ENCODE results near the gene ARID1B. TPM values are rescaled to one million over a fixed set of nuclear protein-coding genes. Genes with fewer than 3 reads are reported as not detected.
A peak's percentile ranks its signal among the peaks of the same experiment; 100 is the strongest.

Gene ARID1B
- total RNA-seq, 1 experiment from 2014 or later: 13.9 TPM

- H3K27me3 ChIP-seq (replicated peaks): no peaks in the 10 kb centered on the region
- no peak overlapping the region for H3K27ac ChIP-seq
- no peak overlapping the region for H3K4me3 ChIP-seq
- DNase-seq (ENCODE audit: low read depth in 1 of 2, low spot score in 2 of 2): peak in 1 of 2 experiments; percentile 67
- no peaks in the 10 kb centered on the region for H3K9me3 ChIP-seq (replicated peaks)
- H3K36me3 ChIP-seq: no peaks in the 10 kb centered on the region
- 0 out of 2 replicates have a peak, but pooled peaks cover 3% of the 10 kb centered on the region for H3K4me1 ChIP-seq (replicated peaks)
These were observed 16.8 kb upstream of the ARID1B start for GRCh38 chr6:156760377-156760776.

DNA sequence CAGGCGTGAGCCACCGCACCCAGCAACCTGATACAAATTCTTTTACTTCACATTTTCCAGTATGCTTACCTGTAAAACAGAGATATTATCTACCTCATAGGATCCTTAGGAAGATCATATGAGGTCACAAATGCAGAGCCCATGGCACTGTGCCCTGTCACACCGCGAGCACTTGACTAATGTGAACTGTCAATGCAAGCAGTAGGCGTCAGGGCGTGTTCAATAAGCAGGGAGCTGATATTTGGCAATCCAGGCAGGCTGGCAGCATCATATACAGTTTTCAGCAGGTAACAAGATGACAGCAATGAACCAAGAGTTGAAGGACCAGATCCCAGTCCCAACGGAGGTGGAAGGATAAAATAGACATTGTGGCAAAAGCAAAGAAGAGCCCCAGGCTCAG lies 14.6 kb upstream of the ARID1B start:
- peaks cover 5% of the 10 kb centered on the region; the same call in 1 of the 2 replicates for H3K4me1 ChIP-seq (replicated peaks)
- H3K4me3 ChIP-seq: no peak overlapping the region
- no peaks in the 10 kb centered on the region for H3K36me3 ChIP-seq
- DNase-seq (ENCODE audit: low read depth in 1 of 2, low spot score in 2 of 2): no peak
- no peaks in the 10 kb centered on the region for H3K9me3 ChIP-seq (replicated peaks)
- no peak overlapping the region for H3K27ac ChIP-seq
- no peaks in the 10 kb centered on the region for H3K27me3 ChIP-seq (replicated peaks)

DNA sequence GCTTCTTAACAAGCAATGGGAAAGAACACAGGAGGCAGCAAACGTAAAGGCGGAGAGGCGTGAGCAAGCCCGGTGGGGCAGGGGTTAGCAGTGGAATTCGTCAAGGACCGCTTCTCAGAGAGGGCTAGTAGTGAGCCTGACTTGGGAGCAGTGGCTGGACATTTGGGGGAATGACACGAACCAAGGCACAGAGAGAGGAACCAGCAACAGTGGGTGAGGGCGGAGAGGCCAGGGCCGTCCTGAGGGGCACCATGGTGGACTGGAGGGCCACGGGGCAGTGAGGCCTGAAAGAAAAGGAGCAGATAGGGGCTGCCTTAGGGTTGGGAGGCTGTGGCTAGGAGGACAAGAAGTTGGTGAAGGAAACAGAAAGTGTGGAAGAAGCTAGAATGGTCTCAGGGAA lies 12.1 kb upstream of the ARID1B start:
- DNase-seq (ENCODE audit: low read depth in 1 of 2, low spot score in 2 of 2): no peak
- Histone ChIP-seq H3K4me3 (no peak overlapping the region), H3K36me3 (no peaks in the 10 kb centered on the region), H3K4me1 (replicated peaks) (peaks cover 12% of the 10 kb centered on the region), H3K27me3 (replicated peaks) (no peaks in the 10 kb centered on the region), H3K9me3 (replicated peaks) (no peaks in the 10 kb centered on the region), H3K27ac (no peak overlapping the region)

DNA sequence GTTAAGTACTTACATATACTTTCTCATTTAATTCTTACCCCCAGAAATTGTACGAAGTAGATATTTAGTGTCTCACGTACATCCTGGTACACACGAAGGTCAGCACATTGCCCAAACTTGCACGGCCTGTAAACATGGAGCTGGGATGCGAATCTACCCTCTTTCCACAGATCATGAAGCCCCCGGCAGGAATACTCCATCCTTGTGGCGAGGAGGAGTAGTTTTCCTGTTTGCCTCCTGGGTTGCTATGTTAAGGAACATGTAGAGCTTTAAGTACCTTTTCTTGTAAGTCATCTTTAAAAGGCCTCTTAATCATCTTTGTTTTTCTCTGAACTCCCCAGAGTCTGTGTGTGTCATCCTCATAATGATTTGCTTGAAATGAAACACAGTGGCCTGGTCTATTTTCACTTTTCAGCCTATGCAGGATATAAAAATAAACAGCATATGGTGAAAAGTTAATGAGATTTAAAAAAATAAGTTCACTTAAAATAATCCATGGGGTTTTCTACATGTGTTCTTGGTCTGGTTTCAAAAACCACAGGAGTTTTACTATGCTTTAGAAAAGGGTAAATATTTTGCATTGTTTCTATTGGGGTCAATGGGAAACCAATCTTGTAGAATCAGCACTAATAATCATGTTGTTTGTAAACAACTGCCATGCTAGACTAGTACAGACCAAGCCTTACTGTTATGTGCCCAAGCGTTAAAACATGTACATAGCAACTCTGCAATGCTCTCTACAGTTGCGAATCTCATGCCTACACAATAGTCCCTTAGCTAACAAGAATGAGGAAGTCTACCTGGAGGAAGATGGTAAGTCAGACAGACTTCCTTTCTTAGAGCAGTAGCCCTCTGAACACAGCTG lies 9.3 kb upstream of the ARID1B start:
- DNase-seq (ENCODE audit: low read depth in 1 of 2, low spot score in 2 of 2): peak in 1 of 2 experiments; percentile 40
- Histone ChIP-seq H3K9me3 (replicated peaks) (no peaks in the 10 kb centered on the region), H3K36me3 (no peaks in the 10 kb centered on the region), H3K4me1 (replicated peaks) (peaks cover 10% of the 10 kb centered on the region), H3K4me3 (no peak overlapping the region), H3K27me3 (replicated peaks) (no peaks in the 10 kb centered on the region), H3K27ac (no peak overlapping the region)

- Histone ChIP-seq H3K4me1 (replicated peaks) (peaks cover 28% of the 10 kb centered on the region), H3K27me3 (replicated peaks) (no peaks in the 10 kb centered on the region), H3K4me3 (no peak overlapping the region), H3K9me3 (replicated peaks) (no peaks in the 10 kb centered on the region), H3K36me3 (no peaks in the 10 kb centered on the region), H3K27ac (no peak overlapping the region)
- DNase-seq (ENCODE audit: low read depth in 1 of 2, low spot score in 2 of 2): no peak
These were observed 6.1 kb upstream of the ARID1B start for GRCh38 chr6:156771047-156771446.

GRCh38 chr6:156771761-156772160 lies 5.4 kb upstream of the ARID1B start:
- Histone ChIP-seq H3K27ac (no peak overlapping the region), H3K4me1 (replicated peaks) (peaks cover 33% of the 10 kb centered on the region), H3K9me3 (replicated peaks) (no peaks in the 10 kb centered on the region), H3K27me3 (replicated peaks) (no peaks in the 10 kb centered on the region), H3K36me3 (no peaks in the 10 kb centered on the region), H3K4me3 (no peak overlapping the region)
- DNase-seq (ENCODE audit: low read depth in 1 of 2, low spot score in 2 of 2): no peak

- no peak for DNase-seq (ENCODE audit: low read depth in 1 of 2, low spot score in 2 of 2)
- peaks cover 23% of the 10 kb centered on the region for H3K4me1 ChIP-seq (replicated peaks)
- H3K9me3 ChIP-seq (replicated peaks): no peaks in the 10 kb centered on the region
- peaks cover 6% of the 10 kb centered on the region for H3K36me3 ChIP-seq
- no peak overlapping the region for H3K27ac ChIP-seq
- no peaks in the 10 kb centered on the region for H3K27me3 ChIP-seq (replicated peaks)
- no peak overlapping the region for H3K4me3 ChIP-seq
These were observed 3.7 kb upstream of the ARID1B start for GRCh38 chr6:156773476-156773875.

- peaks cover 11% of the 10 kb centered on the region for H3K36me3 ChIP-seq
- no peak overlapping the region for H3K4me3 ChIP-seq
- no peaks in the 10 kb centered on the region for H3K9me3 ChIP-seq (replicated peaks)
- no peaks in the 10 kb centered on the region for H3K27me3 ChIP-seq (replicated peaks)
- peaks cover 23% of the 10 kb centered on the region for H3K4me1 ChIP-seq (replicated peaks)
- DNase-seq (ENCODE audit: low read depth in 1 of 2, low spot score in 2 of 2): no peak
- H3K27ac ChIP-seq: no peak overlapping the region
These were observed 3.0 kb upstream of the ARID1B start for GRCh38 chr6:156773935-156774852.

DNA sequence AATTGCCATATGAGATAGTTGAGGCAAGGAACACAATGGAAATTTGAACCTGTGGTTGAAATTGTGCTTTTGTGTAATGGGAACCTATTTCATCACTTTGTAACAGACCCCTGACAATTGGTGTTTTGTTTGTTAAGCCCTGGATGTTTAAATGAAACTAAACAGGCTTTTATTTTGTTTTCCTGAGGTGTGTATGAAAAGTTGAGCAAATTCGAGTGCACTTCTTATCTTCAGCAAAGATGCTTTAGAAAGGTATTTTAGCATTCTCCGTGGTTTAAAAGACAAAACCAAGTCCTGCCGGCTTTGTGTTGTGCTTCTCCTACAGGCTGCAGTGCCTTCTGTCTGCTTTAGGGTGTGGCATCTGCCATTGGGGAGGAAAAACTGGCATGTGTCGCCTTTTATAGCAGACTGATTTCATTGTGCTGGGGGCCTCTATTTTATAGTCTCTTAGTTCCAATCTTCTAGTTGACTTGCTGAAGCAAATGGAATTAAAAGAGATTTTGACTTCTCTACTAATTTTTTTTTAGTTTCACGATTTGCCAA lies 2.2 kb upstream of the ARID1B start:
- Histone ChIP-seq H3K4me1 (replicated peaks) (peaks cover 23% of the 10 kb centered on the region), H3K27me3 (replicated peaks) (no peaks in the 10 kb centered on the region), H3K36me3 (peaks cover 11% of the 10 kb centered on the region), H3K4me3 (no peak overlapping the region), H3K27ac (no peak overlapping the region), H3K9me3 (replicated peaks) (no peaks in the 10 kb centered on the region)
- DNase-seq (ENCODE audit: low read depth in 1 of 2, low spot score in 2 of 2): peak in 1 of 2 experiments; percentile 28

DNA sequence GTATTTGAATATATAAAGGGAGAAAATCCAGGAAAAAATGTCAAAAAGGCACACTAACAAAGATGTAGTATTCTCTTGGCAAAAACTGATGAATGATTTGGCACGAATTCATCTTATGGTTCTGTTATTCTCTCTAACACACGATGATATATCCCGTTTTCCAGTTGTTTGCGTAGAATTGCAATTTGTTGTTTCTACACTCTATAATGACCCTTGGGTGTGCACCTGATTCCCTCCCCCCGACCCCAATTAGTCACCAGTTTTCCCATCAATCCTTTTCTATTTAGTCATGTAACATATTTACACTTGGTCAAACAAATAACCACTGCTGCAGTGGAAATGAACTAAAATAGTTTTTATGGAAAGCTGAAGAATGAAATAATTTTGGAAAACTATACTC lies 1.5 kb upstream of the ARID1B start:
- Histone ChIP-seq H3K27ac (no peak overlapping the region), H3K4me3 (no peak overlapping the region), H3K36me3 (peaks cover 11% of the 10 kb centered on the region), H3K4me1 (replicated peaks) (peaks cover 26% of the 10 kb centered on the region), H3K9me3 (replicated peaks) (no peaks in the 10 kb centered on the region), H3K27me3 (replicated peaks) (no peaks in the 10 kb centered on the region)
- DNase-seq (ENCODE audit: low read depth in 1 of 2, low spot score in 2 of 2): no peak

GRCh38 chr6:156776470-156776839 lies 723 bp upstream of the ARID1B start:
- Histone ChIP-seq H3K4me1 (replicated peaks) (peaks cover 30% of the 10 kb centered on the region), H3K9me3 (replicated peaks) (no peaks in the 10 kb centered on the region), H3K36me3 (peaks cover 11% of the 10 kb centered on the region), H3K27me3 (replicated peaks) (no peaks in the 10 kb centered on the region), H3K27ac (peak overlapping the region; percentile 90), H3K4me3 (peak overlapping the region; percentile 85)
- no peak for DNase-seq (ENCODE audit: low read depth in 1 of 2, low spot score in 2 of 2)

DNA sequence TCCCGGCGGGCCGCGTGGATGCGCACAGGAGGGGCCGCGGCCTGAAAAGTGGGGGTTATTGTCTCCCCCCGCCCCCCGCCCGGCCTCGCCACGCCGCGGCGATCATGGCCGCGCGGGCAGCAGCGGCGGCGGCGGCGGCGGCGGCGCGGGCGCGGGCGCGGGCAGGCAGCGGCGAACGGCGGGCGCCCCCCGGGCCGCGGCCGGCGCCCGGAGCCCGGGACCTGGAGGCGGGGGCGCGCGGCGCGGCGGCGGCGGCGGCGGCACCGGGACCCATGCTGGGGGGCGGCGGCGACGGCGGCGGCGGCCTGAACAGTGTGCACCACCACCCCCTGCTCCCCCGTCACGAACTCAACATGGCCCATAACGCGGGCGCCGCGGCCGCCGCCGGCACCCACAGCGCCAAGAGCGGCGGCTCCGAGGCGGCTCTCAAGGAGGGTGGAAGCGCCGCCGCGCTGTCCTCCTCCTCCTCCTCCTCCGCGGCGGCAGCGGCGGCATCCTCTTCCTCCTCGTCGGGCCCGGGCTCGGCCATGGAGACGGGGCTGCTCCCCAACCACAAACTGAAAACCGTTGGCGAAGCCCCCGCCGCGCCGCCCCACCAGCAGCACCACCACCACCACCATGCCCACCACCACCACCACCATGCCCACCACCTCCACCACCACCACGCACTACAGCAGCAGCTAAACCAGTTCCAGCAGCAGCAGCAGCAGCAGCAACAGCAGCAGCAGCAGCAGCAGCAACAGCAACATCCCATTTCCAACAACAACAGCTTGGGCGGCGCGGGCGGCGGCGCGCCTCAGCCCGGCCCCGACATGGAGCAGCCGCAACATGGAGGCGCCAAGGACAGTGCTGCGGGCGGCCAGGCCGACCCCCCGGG lies 637 bp downstream of the ARID1B start:
- Histone ChIP-seq H3K9me3 (replicated peaks) (no peaks in the 10 kb centered on the region), H3K27ac (peak overlapping the region; percentile 90), H3K36me3 (peaks cover 11% of the 10 kb centered on the region), H3K4me3 (peak overlapping the region; percentile 85), H3K4me1 (replicated peaks) (peaks cover 33% of the 10 kb centered on the region), H3K27me3 (replicated peaks) (no peaks in the 10 kb centered on the region)
- DNase-seq (ENCODE audit: low read depth in 1 of 2, low spot score in 2 of 2): peak; percentile 57 to 71
